IPS-NIHi7 (cell line): ENCODE results near the gene PRPH.
"Not testable (repeated sequence)": the region's sequence is repeated elsewhere in the genome, so short reads cannot be mapped to it uniquely, and the experiment has no call there.

Source experiments
- DNase-seq: peaks from one replicate; pipeline ENCODE4 v3.0.0; 2012; ENCODE audit warnings: mixed read lengths; ENCODE audit errors: extremely low spot score

Gene PRPH

DNA sequence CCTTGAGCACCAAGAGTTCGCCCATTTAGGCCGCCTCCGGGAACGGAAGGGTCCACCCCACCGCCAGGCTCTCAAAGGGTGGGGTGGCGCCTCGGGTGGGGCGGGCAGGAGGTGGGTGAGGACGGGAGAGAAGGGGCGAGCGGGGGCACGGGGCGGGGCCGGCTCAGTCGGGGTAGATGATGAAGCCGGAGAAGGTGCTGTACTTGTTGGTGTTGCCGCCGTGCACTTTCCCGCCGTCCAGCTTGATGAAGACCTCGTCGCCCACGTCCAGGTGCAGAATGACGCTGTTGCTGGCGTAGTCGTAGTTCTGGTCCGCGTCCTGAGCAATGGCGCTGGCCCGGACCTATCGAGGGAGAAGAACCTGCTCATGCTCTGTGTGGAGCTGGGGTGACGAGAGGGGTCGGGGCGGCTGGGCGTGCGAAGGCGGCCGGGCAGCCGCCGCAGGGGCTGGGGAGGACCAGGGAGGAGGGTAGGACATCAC lies 38.0 kb downstream of the PRPH start:
- no peak for DNase-seq

DNA sequence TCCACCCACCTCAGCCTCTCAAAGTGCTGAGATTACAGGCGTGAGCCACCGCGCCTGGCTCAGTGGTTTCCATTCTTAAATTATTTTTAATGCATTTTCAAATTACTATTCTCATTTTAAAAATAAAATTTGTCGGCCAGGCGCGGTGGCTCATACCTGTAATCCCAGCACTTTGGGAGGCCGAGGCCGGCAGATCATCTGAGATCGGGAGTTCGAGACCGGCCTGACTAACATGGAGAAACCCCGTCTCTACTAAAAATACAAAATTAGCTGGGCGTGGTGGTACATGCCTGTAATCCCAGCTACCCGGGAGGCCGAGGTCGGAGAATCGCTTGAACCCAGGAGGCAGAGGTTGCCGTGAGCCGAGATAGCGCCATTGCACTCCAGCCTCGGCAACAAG lies 38.8 kb downstream of the PRPH start:
- not testable (repeated sequence) for DNase-seq

DNA sequence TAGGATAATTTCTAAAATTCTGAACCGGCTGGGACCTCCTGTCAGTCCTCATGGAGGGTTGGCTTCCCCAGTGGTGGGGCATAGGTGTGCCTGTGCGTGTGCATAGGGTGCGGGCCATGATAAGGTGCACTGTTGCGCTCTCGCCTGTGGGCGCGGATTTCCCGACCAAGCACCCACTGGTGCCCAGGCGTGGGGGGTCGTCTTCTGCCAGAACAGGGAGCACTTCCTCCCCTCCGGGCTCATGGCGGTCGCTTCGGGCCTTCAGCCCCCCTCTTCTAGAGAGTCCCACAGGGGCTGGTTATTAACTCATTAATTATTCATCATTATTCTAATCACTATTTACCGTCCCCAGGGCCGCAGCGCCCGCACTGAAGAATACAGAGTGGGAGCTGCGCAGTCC lies 39.3 kb downstream of the PRPH start:
- no peak for DNase-seq

DNA sequence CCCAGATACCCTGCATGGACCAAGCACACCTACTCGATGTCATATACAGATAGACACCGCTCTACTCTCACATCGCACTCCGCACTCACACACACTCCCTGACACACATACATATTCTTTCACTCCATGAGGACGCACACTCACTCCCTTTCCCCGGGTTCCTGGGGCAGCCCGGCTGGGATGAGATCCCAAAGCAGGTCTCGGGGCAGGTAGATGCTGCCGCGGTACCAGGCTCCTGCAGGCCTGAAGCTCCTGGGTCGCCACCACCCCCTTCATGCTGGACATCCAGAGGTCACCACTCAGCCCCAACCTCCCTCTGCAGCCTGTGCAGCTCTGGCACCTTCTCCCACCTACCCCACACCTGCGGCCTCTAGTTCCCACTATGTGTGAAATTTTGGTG lies 39.7 kb downstream of the PRPH start:
- DNase-seq: no peak

DNA sequence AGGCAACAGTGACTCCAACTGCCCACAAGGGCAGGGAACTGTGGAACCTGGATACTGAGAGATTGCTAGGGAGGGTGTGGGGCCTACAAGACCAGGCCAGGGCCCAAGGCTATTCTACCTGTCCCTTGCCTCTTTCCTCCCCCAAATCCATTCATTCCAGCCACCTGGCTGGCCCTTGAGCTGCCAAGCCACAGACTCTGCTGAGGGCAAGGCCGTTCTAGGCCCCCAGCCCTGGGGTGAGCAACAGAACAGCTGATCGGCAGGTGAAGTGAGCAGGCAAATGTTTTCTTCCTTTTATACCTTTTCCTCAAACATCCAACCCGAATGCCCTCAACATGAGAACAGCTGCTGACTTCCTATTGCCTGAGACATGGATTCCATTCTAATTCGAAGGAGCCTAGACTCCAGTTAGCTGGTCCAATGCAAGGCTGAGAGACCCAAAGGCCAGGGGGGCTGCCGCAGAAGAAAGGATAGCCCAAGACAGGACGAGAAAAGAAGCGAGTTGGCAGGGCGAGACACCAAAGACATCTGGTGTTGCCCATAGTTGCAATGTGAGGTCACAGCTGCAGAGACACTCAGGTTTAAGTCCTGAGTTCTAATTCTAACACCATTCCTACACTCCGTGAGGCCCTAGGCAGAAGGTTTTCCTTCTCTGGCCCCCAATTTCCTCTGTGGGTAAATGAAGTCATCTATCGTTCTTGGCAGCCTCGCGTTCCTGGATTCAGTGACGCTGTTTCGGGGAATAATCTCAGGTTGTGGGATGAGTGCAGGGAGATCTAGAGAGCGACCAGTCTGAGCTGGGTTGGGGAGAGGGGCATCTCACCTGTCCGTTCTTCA lies 40.4 kb downstream of the PRPH start:
- no peak for DNase-seq

DNA sequence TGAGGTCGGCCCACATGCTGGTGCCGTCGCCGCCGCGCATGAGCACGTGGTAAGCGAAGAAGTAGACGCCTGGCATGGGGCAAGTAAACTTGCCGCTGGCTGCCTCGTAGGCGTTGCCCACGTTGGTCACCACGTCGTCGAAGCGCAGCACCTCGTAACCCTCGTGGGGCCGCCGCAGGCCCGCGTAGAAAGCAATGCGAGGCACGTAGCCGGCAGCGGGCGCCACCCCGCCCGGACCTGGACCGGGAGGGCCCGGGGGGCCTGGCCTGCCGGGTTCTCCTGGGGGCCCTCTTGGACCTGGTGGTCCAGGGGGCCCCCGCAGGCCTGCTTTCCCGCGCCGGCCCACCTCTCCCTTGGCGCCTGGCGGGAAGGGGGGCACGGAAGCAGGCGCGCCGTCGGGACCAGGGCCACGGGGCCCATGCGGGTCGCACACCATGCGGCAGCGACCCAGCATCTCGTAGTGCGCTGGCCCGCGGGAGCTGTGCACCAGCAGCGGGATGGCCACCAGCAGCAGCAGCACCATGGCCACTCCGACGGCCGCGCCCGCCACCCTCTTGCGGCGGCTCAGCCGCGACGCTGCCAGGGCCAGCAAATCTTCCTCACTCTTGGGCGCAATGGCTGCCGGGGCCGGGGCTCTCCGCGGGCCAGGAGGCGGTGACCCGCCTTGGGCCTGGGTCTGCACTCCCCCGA lies 41.2 kb downstream of the PRPH start:
- no peak for DNase-seq

DNA sequence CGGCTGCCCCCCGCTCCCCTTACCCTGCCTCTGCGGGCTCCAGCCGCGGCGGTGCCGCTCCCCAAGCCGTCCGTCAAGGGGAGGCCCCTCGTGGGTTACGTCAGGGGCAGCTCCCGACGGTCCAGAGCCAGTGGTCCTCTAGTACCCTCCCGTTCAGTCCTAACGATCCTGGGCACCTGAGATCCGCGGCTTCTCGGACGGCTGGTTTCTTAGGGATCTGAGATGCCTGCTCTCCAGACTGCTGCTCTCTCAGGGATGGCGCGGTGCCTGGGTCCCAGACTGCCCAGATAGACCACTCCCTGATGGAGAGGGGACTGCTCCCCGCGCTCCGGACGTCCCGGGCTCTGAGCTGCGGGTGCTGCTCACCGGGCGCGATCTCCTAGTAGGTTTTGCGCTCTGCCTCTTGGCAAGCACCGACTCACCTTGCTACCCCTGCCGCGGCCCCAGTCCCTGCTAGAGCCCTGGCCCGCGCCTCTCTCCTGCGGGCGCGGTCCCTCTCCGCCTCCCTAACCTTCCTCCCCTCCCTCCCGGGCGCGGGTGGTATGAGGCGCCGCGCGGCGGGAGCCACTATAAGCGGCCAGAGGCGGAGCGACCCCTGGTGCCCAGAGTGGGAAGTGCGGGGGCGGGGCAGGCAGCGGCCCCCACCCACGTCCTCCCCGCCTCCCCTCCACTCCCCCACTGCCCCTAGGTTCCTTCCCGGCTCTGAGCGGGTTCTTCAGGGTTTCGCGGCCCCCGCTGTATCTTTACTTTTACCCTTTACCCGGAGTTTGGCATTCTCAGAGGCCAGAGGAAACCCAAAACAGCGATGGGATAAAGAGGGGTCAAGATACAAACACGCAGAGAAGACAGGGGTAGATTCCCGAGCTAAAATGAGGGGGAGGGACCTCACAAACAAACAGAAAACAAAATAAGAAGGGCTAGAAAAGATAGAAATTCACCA lies 42.0 kb downstream of the PRPH start, which contains the start of gene C1QL4:
Gene C1QL4 (minus strand): TSS at position 544 of the 940 bp plus-strand sequence. CDS start 711 bp downstream, outside the sequence.
- peak; percentile 88 for DNase-seq

DNA sequence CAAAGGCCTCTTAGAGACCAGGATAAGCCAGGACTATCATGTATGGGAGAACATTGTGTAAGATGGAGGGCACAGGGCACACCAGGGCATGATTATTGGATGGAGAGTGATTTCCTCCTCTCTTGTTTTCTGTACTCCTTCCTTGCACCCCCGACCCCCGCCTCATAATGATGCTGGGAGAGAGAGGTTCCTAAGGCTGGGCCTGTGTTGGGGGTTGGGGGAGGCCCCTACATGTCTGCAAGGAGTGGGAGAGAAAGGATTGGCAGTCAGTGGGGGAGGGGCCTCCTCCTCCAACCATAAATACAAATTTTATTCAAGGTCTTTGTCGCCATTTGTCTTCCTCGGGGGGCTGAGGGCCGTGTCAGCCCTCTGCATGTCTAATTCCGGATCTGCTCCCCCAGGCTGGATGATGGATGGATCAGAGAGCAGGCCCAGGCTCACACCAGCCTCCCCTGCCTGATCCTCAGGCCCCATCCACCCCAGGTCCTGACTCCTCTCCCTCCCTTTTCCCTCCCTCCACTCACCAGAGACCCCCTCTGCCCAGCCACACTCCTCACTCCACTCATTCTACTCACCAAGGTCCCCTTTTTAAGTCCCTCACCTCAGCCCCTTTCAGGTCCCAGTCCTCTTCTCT lies 44.0 kb downstream of the PRPH start:
- DNase-seq: no peak

DNA sequence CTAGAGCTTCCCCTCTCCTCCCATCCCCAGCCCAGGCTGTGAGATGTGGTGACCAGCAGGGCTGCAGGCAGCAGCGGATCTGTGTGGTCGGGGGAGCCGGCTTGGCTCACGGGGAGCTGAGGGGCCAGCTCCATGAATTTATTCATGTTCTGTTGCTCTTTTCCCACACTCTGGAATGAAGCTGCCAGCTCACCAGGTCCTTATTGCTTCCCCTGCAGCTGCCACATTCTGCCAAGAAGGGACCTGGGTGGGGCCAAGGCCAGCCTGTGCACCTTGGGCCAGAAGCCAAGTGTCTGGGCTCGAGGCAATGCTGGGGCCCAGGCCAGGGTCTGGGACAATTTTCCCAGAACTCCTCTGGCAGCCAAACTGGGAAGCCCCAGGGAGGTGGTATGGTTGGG lies 44.5 kb downstream of the PRPH start:
- no peak for DNase-seq

DNA sequence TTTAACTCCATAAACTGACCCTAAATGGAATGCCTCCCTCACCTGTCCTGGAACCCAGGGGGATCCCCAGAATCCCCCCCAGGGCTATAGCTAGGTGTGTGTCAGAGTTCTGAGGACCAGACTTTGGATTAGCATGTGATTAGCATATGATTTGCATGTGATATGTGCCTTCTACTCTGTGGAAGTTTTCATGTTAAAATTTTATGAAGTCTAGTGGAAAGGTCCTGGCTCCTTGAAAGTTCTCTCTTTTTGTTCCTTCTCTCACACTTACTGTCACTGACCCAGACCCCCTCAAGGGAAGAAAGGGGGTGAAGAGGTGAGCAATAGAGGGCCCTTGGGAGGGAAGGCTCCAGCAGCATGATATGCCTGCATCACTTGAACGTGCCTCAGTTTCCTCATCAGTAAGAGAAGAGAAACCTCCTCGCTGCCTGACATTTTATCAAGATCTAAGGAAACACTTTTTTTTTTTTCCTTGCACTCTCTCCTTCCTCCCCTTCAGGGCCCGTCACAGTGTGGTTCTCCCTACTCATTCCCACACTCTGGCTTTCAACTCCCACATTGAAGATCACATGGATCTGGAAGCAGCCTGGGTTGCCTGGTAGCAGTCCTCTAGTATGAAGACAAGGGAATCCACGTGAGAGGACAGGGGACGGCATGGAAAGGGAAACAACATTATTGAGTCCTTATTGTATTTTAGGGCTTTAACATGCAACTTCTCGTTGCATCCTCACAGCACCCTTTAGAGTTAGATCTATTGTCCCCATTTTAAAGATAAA lies 45.3 kb downstream of the PRPH start:
- no peak for DNase-seq

DNA sequence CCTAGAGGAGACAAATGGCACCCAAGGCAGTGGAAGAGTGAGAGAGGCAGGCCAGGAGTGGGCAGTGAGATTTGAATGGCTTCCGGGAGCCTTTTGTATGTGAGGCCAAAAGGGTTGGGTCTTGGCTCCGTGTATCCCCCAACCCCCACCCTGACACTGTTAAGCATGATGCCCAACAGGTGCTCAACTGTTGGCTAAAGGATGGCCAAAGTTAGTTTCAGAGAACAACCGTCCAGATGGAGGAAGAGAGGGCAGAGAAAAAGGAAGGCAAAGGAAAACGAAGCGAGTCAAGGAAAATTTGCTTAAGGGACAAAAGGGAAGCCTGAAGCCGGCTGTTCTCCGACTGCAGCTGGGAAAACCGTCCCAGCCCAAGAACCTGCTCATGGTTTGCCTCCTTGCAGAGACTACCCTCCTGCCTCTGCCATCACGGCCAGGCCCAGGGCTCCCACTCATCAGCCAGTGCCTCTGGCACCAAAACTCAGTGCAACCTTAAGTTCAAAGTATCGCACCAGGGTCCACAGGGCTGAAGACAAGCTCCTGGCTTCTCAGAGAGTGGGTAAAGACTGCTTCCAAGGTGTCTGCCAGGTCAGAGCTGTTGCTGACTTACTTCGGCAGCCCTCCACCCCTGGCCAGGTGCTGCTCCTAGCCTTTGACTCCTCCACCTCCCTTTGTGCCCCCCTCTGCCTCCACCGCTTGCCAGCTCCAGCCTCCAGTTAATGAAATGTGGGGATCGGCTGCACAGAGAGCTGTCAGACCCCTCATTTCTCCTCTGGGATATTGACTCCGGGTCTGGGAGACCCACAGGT lies 46.2 kb downstream of the PRPH start:
- no peak for DNase-seq

DNA sequence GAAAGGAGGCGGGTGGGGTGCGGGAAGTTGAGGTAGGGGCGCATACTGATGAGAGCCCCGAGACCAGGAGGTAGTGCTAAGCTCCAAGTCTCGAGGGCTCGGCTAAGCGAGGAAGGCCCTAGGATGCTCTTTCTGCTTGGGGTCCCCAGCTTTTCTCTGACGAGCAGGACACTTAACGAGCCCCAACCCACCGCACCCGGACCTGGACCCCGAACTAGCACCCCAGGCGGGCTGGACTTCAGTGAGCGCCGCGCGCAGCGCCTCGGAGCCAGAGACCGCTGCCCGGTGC lies 46.8 kb downstream of the PRPH start:
- DNase-seq: no peak

DNA sequence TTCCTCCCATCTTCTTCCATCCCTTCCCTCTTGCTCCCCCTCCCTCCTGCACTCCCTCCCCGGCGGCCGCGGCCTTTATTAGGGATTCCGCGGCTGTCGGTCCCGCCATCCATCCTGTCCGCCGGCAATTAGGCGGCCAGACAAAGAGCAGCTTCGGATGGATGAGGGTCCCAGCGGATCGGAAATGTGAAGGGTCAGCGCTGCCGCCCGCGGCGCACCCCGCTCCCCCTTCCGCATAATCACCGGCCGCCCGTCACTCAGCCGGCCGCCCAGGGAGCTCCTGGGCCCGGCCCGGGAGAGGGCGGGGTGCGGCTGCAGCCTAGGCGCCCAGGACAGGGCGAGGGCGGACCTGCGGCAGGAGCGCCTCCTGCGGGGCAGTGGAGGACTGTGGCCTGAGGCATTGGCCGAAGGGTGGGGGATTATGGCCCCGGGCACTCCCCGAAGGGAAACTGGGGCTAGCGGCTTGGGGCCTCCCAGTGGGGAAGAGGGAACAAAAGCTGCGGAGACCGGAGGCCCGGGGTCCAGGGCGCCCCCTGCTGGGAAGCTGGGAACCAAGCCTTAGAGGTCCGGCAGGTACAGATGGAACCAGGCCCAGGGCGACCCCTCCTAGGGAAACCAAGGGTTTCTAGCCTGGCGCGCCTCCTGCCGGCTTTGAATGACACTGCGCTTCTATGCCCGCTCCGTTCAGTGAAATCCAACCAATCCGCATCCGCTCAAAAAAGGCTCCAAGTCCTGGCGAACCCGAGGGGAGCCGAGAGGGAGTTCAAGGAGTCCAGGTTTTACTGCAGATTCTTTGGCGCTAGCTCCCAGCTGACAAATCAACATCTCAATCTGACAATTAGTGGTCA lies 47.3 kb downstream of the PRPH start:
- peak; percentile 89 for DNase-seq

DNA sequence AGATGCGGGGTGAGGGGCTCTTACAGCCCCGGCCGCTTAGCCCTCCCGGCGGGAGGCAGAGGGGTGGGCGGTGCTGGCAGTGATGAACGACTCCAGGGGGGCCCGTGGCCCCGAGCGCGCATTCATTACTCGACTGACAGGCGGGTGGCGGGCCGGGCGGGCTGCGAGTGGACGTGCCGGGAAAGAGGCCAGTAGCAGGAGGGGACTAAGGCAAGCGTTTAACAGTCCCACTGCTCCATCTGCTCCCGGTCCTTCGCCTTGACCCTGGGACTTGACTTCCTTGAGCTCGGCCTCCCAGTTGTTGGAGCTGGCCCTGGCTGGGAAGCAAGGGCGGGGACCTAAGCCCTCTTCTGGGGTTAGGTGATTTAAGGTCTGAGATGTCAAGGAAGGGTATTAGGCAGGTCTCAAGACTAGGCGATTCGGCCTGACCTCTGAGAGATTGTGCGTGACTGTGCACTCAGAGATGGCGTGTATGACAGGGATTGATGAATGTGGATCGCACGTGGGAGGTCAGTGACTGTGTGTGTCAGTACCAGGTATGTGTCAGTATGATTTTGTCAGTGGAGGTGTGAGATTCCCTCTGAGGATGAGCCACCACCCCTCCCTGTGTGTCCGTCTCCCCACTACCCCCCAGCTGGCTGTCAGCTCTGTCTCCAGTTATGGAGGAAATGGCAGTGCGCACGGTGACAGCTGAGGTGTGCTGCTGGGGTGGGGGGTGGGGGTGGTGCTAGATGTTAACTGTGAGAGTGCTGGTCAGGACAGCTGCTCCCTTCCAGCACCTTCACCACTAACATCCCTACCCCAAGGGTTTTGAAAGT lies 48.2 kb downstream of the PRPH start:
- no peak for DNase-seq

DNA sequence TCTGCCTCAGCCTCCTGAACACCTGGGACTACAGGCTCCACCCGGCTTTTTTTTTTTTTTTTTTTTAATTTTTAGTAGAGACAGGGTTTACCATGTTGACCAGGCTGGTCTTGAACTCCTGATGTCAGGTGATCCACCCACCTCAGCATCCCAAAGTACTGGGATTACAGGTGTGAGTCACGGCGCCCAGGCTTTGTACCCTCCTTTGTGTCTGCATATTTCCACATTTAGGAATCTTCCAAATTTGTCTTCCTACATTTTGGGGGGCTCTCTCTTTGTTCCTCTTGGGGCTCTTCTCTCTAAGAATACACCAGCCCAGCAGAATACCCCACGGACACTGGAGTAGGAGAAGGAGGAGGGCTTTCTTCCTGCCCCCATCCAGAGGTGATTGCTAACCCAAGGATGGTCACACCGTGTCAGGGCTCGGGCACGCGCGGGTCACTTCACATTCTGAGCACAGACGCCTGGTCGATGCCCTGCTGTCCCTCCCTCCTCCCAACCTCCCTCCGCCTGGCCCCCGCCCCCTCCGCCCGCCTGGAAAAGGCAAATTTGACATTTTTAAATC lies 49.6 kb downstream of the PRPH start:
- DNase-seq: no peak

DNA sequence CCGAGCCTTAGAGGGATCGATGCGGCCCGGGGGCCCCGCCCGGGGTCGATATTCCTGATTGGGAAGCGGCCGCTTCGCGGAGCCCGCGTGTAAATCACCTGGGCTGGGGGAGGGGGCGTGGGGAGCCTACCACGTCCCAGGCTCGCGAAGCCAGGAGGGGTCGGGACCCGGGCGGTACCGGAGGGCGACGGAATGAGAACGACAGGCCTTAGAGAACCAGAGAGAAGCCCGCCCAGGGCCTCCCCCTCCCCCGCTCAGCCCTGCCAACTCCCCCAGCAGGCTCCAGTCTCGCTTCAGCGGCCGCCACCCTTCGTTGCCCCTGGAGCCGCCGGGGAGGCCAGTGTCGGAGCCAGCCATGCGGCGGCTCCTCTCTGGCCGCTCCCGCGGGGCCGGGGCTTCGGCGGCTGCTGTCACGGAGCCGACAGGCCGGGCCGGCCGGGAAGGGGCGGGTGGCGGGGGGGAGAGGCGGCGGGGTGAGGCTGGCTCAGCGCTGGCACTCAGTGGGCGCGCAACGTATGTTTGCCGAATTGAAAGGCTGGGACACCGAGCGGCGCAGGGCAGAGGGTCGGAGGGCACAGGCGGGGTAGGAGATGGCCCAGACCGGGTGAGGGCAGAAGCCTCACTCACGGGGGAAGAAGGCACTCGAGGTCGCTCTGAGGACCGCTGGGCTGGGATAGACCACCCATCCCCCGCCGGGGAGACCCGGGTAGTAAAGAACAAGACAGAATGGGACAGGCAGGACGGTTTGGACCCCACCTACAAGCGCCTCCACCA lies 50.3 kb downstream of the PRPH start:
- DNase-seq: no peak
